Lung (tissue), 12 donors: ENCODE measurements around the gene SPAG17. TPM values are rescaled to one million over a fixed set of nuclear protein-coding genes. Genes with fewer than 3 reads are reported as not detected.
A peak's percentile ranks its signal among the peaks of the same experiment; 100 is the strongest.

Source experiments
- ATAC-seq: fragments of 200-7000 bp; cut with Tn5 transposase; one replicate; pipeline ENCODE4 v1.9.1; 2020; ENCODE audit warnings: moderate number of reproducible peaks; ENCODE audit not compliant: insufficient read depth, low FRiP score
- DNase-seq, 3 donors: peaks; one replicate each; pipeline ENCODE4 v3.0.0-alpha.2; 2013 to 2017
- H3K27ac ChIP-seq, 2 donors: one replicate each; pipeline ENCODE4 v1.5.1; 2013; ENCODE audit warnings: mild to moderate bottlenecking in 2 of 2, moderate library complexity in 2 of 2, control low read depth in 1 of 2, inconsistent platforms in 1 of 2, low read depth in 1 of 2, low read length in 1 of 2
- H3K27me3 ChIP-seq, 3 donors: one replicate each; pipeline ENCODE4 v1.5.1; 2013; ENCODE audit warnings: low read length in 2 of 3; ENCODE audit not compliant: control insufficient read depth in 3 of 3, insufficient read depth in 3 of 3
- H3K36me3 ChIP-seq, 4 donors: one replicate each; pipeline ENCODE4 v1.5.1; 2013; ENCODE audit warnings: low read length in 4 of 4, mild to moderate bottlenecking in 1 of 4, moderate library complexity in 1 of 4; ENCODE audit not compliant: control insufficient read depth in 4 of 4, insufficient read depth in 4 of 4
- H3K4me1 ChIP-seq, 5 donors: one replicate each; pipeline ENCODE4 v1.5.1; 2013; ENCODE audit warnings: low read length in 5 of 5, mild to moderate bottlenecking in 2 of 5, moderate library complexity in 1 of 5; ENCODE audit not compliant: control insufficient read depth in 5 of 5, insufficient read depth in 5 of 5
- H3K4me3 ChIP-seq: one replicate; pipeline ENCODE4 v1.5.1; 2013; ENCODE audit warnings: mild to moderate bottlenecking, control low read depth, moderate library complexity
- H3K9ac ChIP-seq, 2 donors: one replicate each; pipeline ENCODE4 v1.5.1; 2013; ENCODE audit warnings: low read length in 2 of 2, control low read depth in 1 of 2; ENCODE audit not compliant: insufficient read depth in 1 of 2
- H3K9me3 ChIP-seq, 4 donors: one replicate each; pipeline ENCODE4 v1.5.1; 2013; ENCODE audit warnings: low read length in 3 of 4, mild to moderate bottlenecking in 1 of 4, moderate library complexity in 1 of 4; ENCODE audit not compliant: control insufficient read depth in 4 of 4, insufficient read depth in 3 of 4
- CTCF ChIP-seq: IDR thresholded peaks from 2 replicates; pipeline ENCODE4 v1.5.1; 2012; ENCODE audit warnings: mild to moderate bottlenecking; ENCODE audit errors: control extremely low read depth, extremely low read depth
- WGBS, 2 donors: extraction: QIAGEN DNeasy Blood & Tissue Kit; methylation state at CpG; one replicate each; pipeline ENCODE4 v1.1.7; 2013; 5-methylcytosine and 5-hydroxymethylcytosine counted together
- polyA plus RNA-seq, 2 donors: library from polyadenylated mRNA; stranded (reverse); fragments of 200-250 nt; gene quantifications; one replicate each; pipeline ENCODE4 v1.2.1, GENCODE V29; 2013
- total RNA-seq, 2 donors: library from RNA; depleted of rRNA in 1 of 2; stranded (reverse); fragments of >200 nt in 1 of 2; gene quantifications; one replicate each; pipeline ENCODE4 v1.2.1, GENCODE V29; 2014 to 2021
- donor health status: control.
- donor health status: control.
- donor health status: Bipolar disorder and iron deficiency.
- donor health status: healthy.
- donor health status: DM: yes; HTN: yes; CAD: no.

Gene SPAG17
- total and polyA plus RNA-seq, 4 donors = 3.3 to 40.0 (median 12.4) TPM

GRCh38 chr1:117930173-117930447 lies 254.9 kb downstream of the SPAG17 start:
- ATAC-seq (no peak), DNase-seq (peak in 1 of 3 donors; percentile 11)
- H3K9me3 ChIP-seq = no peaks in the 10 kb centered on the region
- peak overlapping the region; percentile 90 for H3K4me3 ChIP-seq
- no peaks in the 10 kb centered on the region for H3K27me3 ChIP-seq
- 1% methylated on average over 12 of the region's 12 CpGs for WGBS, 2 donors
- no peak for TF ChIP-seq CTCF
- peak overlapping the region in 1 of 2 donors; percentile 50 for H3K27ac ChIP-seq
- H3K4me1 ChIP-seq = peaks cover 0 to 24% (median 11%) of the 10 kb centered on the region in 5 donors
- peaks cover 0 to 10% (median 3%) of the 10 kb centered on the region in 4 donors for H3K36me3 ChIP-seq
- peak overlapping the region; percentile 41 to 57 for H3K9ac ChIP-seq

GRCh38 chr1:117929343-117930172 lies 255.5 kb downstream of the SPAG17 start, which contains the start of the genes GDAP2 and WDR3:
TSS of gene GDAP2 (minus strand) at chr1:117929621. CDS start at chr1:117920357, 9,264 bp downstream.
TSS of gene WDR3 (plus strand) at chr1:117929739. CDS start at chr1:117933320, 3,581 bp downstream.
- H3K4me1 ChIP-seq = peaks cover 0 to 24% (median 11%) of the 10 kb centered on the region in 5 donors
- H3K4me3 ChIP-seq = peak within 1 kb of the TSS; percentile 90
- ATAC-seq = peak; percentile 97
- WGBS, 2 donors = 0% methylated on average over 64 of the region's 64 CpGs
- DNase-seq = peak; percentile 97 to 98 (median 98)
- H3K27me3 ChIP-seq = no peaks in the 10 kb centered on the region
- peak within 1 kb of the TSS; percentile 79 to 96 for H3K27ac ChIP-seq
- no peak for TF ChIP-seq CTCF
- H3K9me3 ChIP-seq = no peaks in the 10 kb centered on the region
- H3K36me3 ChIP-seq = peaks cover 0 to 10% (median 3%) of the 10 kb centered on the region in 4 donors
- peak within 1 kb of the TSS; percentile 84 to 87 for H3K9ac ChIP-seq

- peak overlapping the region; percentile 84 to 87 for H3K9ac ChIP-seq
- no peak for TF ChIP-seq CTCF
- H3K4me1 ChIP-seq = peaks cover 0 to 24% (median 11%) of the 10 kb centered on the region in 5 donors
- H3K27ac ChIP-seq = peak overlapping the region; percentile 79 to 96
- no peaks in the 10 kb centered on the region for H3K27me3 ChIP-seq
- H3K9me3 ChIP-seq = no peaks in the 10 kb centered on the region
- peak; percentile 84 for ATAC-seq
- 0% methylated on average over 22 to 24 of the region's 24 CpGs for WGBS, 2 donors
- peak; percentile 71 to 76 (median 73) for DNase-seq
- H3K36me3 ChIP-seq = peaks cover 0 to 10% (median 1%) of the 10 kb centered on the region in 4 donors
- peak overlapping the region; percentile 90 for H3K4me3 ChIP-seq
Observed at GRCh38 chr1:117928881-117929342, 256.1 kb downstream of the SPAG17 start.
